Loucy (cell line): ENCODE data around the gene KSR2.

Experiments used
- EZH2phosphoT487 ChIP-seq: fragments of 200-600 bp; IDR thresholded peaks from 2 replicates; pipeline ENCODE4 v1.6.1; 2018; ENCODE audit warnings: antibody characterized with exemption, mild to moderate bottlenecking, moderate library complexity, borderline replicate concordance
- TF ChIP-seq, protein P1 (sequence below): fragments of 200-600 bp; sonication (generic); conservative IDR thresholded peaks from 2 replicates; pipeline ENCODE4 v1.5.1; 2014; ENCODE audit warnings: mild to moderate bottlenecking, antibody characterized with exemption, low read length

DNA sequence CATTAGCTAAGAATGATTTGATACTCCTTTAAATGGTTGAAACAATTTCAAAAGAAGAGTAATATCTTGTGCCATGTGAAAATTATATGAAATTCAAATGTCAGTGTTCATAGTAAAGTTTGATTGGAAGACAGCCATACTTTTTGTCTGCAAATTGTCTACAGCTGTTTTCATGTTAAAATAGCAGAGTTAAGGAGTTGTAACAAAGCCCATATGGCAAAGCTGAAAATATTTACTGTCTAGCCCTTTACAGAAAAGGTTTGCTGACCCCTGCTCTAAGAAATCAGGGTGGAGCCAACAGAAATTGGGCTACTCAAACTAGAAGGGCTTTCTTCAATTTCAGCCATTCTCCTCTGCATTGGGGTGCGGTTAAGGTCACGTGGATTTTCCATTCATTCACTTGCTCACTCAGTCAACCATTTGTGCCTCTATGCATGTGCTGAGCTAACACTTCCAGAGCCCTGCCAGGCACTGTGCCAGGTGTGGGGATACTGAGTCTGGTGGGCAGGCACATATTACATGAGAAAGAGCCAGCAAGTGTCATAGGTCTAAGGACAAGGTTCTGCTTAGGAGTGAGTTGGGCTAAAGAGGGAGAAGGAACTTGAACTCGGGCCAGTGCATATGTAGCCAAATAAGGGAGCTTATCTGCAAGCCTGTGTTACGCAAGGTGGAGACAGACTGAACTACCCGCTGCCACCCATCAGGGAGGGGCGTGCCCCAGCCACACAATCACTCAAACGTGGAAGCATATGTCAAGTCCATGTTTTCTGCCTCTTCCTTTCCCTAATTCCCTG, 467.5 kb downstream of the KSR2 start:
- TF ChIP-seq EZH2phosphoT487 = no peak
- TF ChIP-seq, protein P1, sequence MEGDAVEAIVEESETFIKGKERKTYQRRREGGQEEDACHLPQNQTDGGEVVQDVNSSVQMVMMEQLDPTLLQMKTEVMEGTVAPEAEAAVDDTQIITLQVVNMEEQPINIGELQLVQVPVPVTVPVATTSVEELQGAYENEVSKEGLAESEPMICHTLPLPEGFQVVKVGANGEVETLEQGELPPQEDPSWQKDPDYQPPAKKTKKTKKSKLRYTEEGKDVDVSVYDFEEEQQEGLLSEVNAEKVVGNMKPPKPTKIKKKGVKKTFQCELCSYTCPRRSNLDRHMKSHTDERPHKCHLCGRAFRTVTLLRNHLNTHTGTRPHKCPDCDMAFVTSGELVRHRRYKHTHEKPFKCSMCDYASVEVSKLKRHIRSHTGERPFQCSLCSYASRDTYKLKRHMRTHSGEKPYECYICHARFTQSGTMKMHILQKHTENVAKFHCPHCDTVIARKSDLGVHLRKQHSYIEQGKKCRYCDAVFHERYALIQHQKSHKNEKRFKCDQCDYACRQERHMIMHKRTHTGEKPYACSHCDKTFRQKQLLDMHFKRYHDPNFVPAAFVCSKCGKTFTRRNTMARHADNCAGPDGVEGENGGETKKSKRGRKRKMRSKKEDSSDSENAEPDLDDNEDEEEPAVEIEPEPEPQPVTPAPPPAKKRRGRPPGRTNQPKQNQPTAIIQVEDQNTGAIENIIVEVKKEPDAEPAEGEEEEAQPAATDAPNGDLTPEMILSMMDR = no peak
